Measurements from ENCODE around the gene PKHD1.
A peak's percentile ranks its signal among the peaks of the same experiment; 100 is the strongest.

Gene PKHD1

GRCh38 chr6:52024451-52025068, 62.9 kb downstream of the PKHD1 start:
- FAIRE-seq = no peak
- no peak for DNase-seq (ENCODE audit: insufficient read length, low spot score)
- TF ChIP-seq CTCF (IDR thresholded peaks at IDR 0.05; ENCODE audit: insufficient read depth, missing control alignments) = no peak

- TF ChIP-seq CTCF (IDR thresholded peaks at IDR 0.05; ENCODE audit: insufficient read depth, missing control alignments) = no peak
- no peak for DNase-seq (ENCODE audit: insufficient read length, low spot score)
- no peak for FAIRE-seq
These were observed 64.7 kb downstream of the PKHD1 start for GRCh38 chr6:52022675-52023074.

- FAIRE-seq (peak; percentile 84), DNase-seq (ENCODE audit: insufficient read length, low spot score) (no peak)
- peak; percentile 76 for TF ChIP-seq CTCF (IDR thresholded peaks at IDR 0.05; ENCODE audit: insufficient read depth, missing control alignments)
These were observed 66.4 kb downstream of the PKHD1 start for GRCh38 chr6:52020945-52021570.

- no peak for TF ChIP-seq CTCF (IDR thresholded peaks at IDR 0.05; ENCODE audit: insufficient read depth, missing control alignments)
- no peak for FAIRE-seq
- DNase-seq (ENCODE audit: insufficient read length, low spot score) = no peak
These were observed 67.5 kb downstream of the PKHD1 start for GRCh38 chr6:52019881-52020280.

- TF ChIP-seq CTCF (IDR thresholded peaks at IDR 0.05; ENCODE audit: insufficient read depth, missing control alignments) = no peak
- DNase-seq (ENCODE audit: insufficient read length, low spot score) (no peak), FAIRE-seq (no peak)
These were observed 68.3 kb downstream of the PKHD1 start for GRCh38 chr6:52019092-52019491.

- no peak for FAIRE-seq
- no peak for TF ChIP-seq CTCF (IDR thresholded peaks at IDR 0.05; ENCODE audit: insufficient read depth, missing control alignments)
- DNase-seq (ENCODE audit: insufficient read length, low spot score) = no peak
These were observed 70.3 kb downstream of the PKHD1 start for GRCh38 chr6:52016915-52017748.
